NK-92 (cell line): ENCODE data around the gene SETD6.

Source experiments
- DNase-seq: peaks from one replicate; lab custom pipeline; 2025; ENCODE audit not compliant: unreplicated experiment; lab: John Stamatoyannopoulos, UW

Gene SETD6

DNA sequence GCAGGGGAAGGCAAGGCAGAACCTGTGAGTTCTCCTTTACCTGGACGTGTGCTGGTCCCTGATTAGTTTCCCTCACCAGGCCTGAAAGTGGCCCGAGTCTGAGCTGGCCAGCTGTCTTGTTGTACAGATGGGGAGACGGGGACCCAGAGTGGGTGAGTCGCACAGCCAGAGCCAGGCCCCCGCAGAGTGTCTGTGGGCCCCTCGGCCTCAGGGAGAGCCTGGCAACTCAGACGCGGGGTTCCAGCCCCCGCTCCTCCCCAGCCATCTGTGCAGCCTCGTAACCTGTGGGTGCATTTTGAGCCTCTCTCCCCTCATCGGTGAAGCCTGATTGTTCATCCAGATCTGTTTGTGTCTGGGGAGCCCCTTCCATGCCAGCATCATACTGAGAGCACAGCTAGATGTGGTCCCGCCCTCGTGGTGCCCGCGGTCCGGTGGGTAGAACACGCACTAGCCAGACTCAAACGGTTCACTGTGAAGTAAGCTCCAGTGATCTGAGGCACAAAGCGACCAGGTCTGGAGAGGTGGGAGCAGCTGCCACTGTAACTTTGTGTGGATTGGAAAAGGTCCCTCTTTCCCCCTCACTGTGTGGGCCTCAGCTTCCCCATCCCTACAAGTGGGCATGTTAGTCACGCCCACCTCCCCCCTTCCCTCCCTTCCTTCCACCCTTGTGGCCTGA lies 21.4 kb upstream of the SETD6 start:
- DNase-seq, result no peak

DNA sequence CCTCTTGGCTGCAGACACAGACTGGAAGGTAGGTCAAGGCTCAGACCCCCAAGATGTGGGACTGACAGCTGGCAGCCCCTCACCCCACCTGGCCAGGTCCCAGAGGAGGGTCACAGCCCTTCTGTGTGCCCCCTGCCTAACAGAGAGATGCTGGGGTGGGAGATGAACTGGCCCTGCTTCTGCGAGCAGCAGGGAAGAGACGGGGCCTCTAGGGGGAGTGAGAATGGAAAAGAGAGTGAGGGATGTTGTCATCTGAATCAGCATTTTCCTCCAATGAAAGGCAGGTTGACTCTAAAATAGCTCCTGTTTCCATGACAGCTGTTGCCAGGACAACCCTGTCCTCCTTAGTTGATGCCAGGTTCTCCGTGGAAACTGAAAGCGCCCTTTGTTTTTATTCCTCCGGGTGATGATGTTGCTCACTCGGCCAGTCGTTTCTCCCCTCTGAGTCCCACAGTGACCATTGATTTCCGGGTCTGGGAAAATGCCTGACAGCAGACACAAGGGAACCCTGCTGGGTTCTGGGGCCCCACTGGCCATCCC lies 20.3 kb upstream of the SETD6 start:
- no peak for DNase-seq

DNA sequence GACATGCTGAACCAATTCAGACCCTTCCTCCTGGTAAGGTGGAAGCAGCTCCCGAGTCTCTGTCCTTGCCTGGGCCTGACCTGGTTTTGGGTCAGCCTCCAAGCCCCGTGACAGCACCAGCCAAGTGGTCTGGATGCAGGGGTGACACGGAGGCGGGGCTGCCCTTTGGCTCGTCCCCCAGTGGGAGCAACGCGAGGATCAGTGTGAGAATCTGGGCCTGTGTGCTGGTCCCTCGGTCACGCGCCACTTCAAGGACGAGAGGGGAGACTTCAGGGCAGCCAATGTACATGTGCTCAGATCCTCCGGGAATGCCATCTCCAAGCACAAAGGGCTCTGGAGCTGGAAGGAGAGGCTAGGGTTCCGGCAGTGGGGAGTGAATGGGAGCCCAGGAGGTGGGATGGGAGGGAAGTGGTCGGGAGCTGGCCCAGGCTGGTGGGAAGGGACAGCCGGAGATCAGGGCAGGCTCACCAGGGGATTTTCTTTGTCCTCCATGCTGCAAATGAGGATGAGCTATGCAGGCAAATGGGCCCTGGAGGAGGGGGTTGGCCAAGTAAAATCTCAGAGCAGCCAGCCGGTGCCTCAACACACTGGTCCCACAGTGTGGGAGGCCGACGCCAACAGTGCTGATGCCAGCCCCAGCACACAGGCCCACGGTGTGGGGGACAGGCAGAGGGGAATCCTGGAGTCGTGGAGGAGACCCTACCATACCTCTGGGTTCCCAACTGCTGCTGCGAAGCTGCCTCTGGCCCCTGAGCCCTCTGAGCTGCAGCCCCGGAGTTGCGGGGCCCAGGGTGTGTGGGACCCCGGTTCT lies 19.6 kb upstream of the SETD6 start:
- DNase-seq, result no peak

DNA sequence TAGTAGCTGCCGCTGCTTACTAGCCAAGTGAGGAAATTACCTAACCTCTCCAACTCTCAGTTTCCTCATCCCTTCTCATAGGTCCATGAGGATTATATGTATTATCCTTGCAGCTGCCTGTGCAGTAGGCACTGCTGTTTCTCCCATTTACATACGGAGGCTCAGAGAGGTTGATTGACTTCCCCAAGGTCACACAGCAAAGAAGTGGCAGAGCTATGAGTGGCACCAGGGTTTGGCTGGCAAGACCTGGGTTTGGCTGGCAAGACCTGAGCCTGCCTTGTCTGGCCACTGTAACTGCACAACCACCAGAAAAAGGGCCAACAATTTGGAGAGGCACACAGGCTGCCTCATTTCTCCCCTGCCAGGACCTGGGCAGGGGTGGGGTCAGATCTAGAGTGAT lies 17.8 kb upstream of the SETD6 start:
- DNase-seq, result no peak

DNA sequence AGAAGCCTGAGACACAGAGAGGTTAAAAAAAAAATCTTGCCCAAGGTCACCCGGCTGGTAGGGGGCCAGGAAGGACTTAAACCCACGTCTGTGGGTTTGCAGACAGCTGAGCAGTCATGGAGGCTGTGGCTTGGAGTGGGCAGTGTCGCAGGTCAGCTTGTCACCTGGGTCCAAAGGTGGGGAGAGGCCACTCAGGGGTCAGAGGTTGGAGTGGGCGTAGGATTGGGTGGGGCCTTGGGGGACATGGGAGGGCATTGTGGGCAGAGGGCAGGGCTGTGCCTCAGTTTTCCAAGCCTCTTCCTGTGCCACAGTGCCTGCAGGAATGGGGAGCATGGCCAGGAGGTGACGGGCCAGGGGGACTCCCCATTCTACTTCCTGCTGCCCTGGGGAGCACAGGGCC lies 17.4 kb upstream of the SETD6 start:
- no peak for DNase-seq

DNA sequence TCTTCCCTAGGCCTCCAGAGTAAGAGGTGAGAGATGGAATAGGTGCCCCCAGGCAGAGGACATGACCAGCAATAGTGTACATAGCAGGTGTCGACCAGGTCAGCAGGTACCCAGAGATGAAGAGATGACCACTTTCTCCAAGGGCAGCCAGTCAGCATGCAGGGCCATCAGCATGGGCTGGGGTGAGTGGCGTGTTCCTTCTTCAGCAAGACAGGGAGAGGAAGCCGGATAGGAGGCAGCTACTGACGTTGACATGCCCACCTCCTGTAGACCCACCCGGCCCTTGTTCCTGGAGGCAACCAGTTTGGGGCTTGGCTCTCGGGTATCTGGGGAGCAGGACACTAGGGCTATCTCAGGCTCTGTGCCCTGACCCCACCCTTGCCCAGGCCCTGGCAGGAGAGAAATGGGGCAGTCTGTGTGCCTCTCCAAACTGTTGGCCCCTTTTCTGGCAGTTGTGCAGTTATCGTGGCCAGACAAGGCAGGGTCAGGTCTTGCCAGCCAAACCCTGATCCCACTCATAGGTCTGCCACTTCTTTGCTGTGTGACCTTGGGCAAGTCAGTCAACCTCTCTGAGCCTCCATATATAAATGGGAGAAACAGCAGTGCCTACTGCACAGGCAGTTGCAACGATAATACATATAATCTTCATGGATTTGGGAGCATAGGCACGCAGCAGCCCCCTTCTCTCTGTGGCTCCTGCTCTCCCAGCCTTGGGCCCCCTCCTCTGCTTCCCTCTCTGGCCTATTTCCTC lies 16.8 kb upstream of the SETD6 start:
- DNase-seq, result no peak

DNA sequence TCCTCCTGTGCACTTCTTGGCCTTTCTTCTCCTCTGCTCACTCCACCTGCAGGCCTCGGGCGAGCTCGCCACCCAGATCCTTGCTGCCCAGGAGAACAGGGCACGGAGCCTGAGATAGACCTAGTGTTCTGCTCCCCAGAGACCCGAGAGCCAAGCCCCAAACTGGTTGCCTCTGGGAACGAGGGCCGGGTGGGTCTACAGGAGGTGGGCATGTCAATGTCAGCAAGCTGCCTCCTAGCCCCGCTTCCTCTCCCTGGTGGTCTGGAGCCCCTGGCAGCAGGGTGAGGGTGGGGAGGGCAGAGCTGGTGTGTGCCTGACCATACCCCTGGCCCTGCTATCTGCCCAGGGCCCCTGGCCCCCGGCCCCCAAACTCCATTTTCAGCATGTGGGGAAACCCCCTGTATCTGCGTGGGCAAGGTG lies 16.2 kb upstream of the SETD6 start:
- DNase-seq, result no peak

DNA sequence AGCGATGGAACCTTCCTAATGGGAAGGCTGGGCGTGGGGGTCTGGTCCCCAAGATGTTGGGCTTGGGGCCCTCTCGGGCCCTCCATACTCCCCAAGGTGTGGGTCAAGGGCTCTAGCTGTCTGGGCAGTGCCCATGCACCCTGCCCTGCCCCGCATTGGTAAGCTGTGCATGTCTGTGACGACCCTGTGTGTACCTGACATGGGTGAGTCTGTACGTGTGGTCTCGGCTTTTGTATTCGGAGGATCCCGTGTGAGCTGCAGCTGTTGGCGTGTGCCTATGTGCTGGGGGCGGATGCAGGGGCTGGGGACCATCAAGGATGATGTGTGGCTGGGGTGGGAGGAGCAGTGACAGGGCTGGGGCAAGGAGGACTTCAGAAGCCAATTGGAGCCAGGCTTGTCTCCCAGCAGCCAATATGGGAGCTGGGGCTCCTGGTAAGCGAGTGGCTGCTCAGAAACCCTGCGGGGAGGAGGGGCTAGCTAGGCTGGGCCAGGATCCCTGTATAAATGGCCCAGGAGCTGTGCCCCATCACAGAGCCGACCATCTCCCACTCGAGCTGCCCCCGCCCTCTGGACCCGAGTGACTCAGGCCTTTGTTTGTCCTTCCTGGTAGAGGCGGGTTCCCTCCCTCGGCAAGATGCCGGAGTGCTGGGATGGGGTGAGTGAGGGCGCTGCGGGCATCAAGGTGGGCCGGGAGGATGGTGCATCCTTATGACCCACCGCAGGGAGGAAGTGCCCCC lies 15.5 kb upstream of the SETD6 start, which contains the start of gene NDRG4:
NDRG4 (plus strand) TSS at position 529 of the 737 bp plus-strand sequence; CDS start at position 635, 106 bp downstream.
- no peak for DNase-seq

DNA sequence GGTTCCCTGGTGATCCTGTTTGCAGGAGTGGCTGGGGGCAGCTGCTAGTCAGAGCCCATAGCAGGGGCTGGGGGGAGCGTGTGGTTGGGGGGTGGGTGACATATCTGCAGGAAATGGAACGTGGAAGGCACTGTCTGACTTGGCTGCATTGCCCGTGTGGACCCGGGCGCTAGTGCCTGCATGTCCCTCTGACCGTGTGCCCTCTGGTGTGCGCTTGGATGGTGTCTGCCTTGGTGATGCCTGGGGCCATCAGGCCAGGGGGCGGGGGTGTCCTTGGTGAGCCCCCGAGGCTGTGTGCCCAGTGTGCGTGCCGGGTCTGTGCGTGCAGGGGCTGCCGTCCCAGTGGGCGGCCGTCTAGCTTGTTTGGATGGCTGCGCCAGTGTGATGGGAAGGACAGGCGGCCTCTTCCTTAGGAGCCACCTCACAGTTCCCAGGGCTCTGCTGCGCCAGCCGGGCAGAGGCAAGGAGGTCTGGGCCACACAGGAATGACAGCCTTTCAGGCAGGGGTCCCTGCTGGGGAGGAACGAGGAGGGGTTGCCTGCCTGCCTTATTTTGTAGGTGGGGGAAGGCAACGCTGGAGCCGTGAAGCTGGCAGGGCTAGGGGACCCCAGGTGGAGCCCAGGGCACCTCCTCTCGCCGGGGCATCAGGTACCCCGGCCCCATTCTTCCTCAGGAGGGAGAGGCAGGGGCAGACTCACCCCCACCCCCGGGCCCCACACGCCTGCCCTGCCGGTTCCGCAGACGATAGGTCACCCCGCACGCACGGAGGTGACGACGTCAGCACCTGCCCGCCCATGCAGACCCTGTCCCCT lies 14.7 kb upstream of the SETD6 start:
- no peak for DNase-seq

DNA sequence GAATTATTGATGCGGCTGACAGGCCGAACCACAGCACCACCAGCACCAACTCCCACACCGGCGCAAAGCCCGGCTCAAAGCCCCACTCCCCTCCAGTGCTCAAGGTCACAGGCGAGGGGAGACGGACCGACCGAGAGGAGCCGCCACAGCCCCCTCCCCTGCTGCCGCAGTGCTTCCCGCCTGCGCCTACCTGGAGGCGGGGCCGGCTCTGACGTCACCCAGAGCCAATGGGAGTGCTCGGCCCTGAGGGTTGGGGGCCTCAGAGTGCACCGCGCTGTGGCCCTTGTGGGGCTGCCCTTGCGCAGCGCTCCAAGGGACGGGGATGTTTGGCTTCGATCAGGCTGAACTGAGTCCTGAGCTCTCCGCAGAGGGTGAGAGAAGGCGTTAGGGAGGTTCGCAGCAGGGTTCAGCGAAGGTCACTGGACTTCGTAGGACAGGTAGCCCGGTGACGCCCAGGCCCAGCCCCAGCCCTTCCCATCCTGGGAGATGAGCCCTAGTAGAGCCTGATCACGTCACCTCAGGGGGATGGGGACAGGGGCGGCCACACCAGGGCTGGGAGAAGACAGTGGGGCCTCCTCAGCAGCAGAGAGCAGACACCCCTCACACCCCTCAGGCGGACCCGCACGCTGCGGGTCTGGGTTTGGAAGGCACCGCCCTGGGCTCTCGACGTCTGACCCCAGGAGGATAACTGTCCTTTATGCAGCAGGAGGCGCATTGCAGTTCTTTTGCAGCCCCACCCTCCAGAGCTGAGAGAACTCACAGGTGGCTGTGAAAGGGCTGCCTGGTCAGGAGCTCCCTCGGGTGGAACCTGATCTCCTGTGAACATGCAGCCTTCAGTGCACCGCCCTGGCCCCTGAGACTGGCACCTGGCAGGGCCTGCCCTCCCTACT lies 13.8 kb upstream of the SETD6 start:
- DNase-seq, result no peak

DNA sequence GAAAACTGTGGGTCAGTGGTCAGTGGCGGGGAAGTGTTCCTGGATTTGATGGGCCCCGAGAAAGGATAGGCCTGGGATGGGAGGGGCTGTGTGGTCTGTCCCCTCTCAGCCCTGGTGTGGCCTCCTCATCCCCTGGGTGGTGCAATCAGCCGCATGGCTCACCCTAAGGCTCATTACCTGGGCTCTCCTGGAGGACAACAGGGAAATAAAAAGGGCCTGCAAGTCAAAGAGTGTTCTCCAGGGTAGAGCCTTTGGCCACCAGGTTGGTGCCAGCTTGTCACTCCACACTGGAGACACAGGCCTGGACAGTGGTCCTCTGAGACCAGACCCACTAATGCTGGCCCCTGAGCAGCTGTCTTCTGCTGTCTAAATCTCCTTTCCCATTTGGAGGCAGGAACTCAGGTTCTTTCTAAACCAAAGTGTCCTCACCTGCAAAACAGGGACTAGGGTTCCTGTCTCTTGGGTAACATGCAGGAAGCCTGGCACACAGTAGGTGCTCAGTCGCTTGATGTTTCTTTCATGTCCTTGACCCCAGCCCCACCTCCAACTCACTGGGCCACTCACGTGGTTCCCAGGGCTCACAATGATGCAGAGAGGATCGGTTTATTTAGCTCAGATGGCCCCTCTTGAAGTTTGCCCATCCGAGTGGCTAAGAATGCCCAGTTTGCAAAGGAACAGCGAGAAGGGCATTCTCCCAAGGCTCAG lies 12.9 kb upstream of the SETD6 start:
- no peak for DNase-seq

DNA sequence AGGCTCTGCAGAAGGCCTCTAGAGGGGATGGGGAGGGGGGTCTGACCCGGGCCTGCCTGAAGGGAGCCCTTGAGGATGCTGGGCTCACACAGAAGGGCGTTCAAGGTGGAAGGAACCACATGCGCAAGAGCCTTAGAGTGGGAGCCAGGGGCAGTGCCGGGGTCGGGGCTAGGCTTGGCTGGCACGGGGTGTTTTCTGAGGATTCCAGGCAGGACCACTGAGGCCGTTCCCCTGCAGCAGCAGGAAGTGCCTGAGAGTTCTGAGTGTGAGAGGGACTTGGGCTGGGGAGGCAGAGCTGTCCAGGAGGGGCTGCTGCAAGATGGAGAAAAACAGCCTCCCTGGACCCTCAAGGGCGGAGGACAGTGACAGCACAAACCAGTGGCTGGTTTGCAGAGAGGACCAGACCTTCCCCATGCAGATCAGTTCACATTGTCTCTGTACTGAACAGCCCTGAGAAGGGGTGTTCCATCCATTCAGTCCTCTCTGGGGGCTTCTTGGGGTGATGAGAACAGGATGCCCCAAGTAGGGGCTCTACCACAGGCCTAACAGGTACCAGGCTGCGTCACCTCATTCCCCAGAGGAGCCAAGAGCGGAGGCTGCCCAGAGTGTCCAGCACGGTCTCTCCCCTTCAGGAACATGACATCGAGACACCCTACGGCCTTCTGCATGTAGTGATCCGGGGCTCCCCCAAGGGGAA lies 12.0 kb upstream of the SETD6 start:
- no peak for DNase-seq

DNA sequence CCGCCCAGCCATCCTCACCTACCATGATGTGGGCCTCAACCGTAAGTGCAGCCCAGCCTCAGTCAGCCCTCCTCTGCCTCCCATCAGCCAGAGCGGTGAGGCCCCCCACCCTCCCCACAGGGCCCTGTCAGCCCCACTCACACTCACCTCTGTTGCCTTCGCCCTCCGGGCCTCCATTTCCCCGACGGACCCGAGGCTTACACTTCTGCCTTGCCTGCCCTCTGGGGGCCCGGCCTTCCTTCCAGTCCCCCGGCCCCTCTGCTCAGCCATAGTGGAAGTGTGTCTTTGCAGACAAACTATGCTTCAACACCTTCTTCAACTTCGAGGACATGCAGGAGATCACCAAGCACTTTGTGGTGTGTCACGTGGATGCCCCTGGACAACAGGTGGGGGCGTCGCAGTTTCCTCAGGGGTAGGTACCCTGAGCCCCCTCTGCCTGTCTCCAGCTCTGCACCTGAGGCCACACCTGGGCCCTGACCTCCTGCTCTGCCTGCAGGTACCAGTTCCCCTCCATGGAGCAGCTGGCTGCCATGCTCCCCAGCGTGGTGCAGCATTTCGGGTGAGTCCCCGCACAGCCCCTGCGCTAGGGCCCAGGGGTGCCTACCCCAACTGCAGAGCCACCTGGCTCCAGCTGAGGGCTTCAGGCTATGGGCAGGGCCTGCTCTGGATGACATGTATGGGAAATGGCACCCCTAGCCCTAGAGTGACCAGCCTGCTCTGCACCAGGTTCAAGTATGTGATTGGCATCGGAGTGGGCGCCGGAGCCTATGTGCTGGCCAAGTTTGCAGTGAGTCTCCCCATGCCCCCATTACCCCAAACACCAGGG lies 11.2 kb upstream of the SETD6 start:
- DNase-seq, result no peak

DNA sequence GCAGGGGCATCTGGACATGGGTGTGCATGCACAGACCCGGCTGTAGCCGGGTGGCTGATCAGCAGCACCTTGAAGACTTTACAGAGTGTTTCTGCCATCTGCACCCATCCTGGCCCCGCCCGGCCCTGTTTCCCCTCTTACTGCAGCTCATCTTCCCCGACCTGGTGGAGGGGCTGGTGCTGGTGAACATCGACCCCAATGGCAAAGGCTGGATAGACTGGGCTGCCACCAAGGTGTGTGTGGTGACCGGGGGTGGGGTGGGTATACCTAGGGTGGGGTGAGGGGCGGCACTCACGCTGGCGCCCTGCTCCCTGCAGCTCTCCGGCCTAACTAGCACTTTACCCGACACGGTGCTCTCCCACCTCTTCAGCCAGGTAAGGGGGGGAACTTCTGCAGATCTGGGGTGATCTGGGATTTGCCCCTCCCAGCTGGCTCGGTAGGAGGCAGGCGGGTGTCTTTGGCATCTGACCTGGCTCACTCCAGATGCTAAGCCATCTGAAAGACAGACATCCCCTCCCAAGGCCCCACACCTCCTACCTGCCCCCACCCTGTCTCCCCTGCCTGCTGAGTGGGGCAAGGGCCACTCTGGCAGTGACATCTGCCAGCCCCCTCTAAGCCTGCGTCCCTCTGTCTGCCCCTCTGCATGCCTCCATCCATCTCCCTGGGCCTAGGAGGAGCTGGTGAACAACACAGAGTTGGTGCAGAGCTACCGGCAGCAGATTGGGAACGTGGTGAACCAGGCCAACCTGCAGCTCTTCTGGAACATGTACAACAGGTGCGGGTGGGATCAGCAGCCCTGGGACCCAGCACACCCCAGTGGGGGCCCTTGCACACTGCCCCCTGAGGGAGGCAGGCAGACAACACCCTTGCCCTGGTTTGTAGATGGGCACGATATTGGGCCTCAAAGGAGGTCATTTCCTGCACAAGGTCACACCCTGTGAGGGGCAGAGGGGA lies 8.8 kb upstream of the SETD6 start:
- DNase-seq, result no peak

DNA sequence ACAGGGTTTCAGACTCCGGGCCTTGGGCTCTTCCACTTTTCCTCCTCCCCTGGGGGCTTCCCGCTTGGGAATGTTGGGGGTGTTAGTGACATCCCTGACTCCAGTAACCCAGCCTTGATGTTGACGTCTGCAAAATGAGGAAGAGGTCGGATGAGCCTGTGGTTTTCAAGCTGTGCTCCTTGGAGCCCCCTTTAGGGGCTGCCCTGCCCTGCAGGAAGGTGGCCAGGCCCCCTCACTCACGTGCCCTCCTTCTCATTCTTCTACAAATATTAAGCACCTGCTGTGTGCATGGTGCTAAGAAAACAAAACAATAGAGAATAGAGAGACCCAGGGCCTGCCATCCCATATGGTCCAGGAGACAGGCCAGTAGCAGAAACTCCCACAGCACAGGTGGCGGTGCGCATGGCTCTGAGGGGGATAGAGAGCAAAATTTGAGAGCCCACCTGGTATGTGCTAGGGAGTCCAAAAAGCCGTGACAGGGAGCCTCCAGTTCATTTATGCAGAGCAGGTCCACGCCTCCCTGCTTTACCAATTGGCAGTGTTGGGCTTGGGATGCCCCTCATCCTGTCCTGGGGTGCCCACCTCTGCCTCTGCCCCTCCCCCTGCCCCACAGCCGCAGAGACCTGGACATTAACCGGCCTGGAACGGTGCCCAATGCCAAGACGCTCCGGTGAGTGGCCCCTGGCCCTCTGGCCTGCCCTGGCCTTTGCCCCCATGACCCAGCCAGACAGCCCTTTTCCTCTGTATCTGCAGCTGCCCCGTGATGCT lies 7.9 kb upstream of the SETD6 start:
- DNase-seq, result no peak
